GM12872 (cell line): ENCODE measurements around the gene GALNT7.

Experiments
- CTCF ChIP-seq: IDR thresholded peaks from 3 replicates; pipeline ENCODE4 v1.5.1; 2011; ENCODE audit warnings: low read depth, mild to moderate bottlenecking, low read length, moderate library complexity; ENCODE audit not compliant: insufficient read depth

GALNT7 gene

DNA sequence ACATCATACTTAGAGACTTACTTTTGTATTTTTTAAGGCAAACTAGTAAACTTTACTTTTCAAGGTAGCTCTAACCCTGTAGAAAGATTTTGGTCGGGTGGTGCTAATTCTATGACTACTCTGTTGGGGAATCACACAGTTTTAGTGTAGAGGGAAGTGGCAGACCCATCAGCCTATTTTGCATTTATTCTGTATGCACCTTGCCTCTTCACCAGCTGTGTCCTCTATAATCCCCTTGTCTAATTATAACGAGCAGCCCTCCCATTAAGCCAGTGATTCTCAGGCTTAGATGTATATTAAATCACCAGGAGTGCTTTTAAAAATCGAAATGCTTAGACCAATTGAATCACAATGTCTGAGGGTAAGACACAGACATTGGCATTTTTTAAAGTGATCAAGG is 78.1 kb downstream of the GALNT7 start:
- TF ChIP-seq CTCF, result no peak

- no peak for TF ChIP-seq CTCF
Measured at GRCh38 chr4:173247321-173247720, 78.7 kb downstream of the GALNT7 start.

GRCh38 chr4:173248690-173249089 is 80.1 kb downstream of the GALNT7 start:
- no peak for TF ChIP-seq CTCF

- no peak for TF ChIP-seq CTCF
Measured at GRCh38 chr4:173252024-173252935, 83.7 kb downstream of the GALNT7 start.

DNA sequence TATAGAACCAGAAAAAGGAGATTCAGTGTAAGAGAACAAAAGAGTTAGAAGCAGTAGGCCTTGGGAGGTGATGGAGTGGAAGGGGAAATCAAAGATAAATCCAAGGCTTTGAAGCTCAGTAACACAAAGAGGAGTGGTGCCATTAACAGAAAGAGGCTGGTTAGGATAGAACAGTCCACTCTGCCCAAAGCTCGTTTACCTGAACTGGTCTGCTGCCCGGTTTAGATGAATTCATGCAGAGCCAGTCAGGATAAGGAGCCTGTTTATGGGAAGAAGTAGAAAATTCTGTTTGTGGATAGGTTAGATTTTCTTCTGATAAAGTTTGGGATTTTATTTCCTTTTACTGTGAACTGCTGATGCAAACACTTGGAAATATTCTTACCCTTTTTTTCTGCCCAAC is 85.0 kb downstream of the GALNT7 start:
- no peak for TF ChIP-seq CTCF

DNA sequence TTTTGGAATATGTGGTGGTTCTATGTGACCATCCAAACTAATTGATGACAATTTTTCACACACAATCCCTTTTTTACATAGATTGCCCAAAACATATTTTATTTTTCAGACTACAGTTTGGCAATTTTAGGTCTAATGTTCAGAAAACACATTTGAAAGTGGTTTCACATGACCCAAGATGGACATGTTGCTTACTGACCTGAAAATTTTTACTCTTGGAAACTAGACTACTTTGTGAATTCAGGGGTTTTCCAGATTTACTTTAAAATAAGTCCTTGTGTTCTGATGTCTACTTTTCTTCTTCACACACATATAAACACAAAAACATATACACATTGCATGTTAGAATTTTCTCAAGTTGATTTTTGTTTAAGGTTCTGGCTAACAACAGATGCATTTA is 86.0 kb downstream of the GALNT7 start:
- no peak for TF ChIP-seq CTCF

DNA sequence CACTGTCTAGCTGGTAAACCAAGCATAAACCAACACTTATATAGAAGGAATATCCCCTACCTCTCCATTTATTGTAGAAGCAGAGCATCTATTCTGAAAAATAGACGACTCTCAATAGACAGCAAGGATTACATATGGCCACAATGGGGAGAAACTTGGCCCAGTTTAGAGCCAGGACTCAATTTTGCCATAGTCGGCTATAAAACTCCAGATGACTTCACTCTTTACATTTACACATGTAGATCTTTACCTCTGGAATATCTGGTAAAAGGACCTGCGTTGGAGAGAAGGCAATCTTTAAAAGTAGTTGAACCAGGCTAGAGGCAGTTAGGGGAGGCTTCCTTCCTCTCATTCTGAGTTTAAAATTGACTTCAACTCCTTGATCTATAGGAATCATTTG is 88.2 kb downstream of the GALNT7 start:
- TF ChIP-seq CTCF, result no peak
